ENCODE measurements around the gene MAGI2. TPM values are rescaled to one million over a fixed set of nuclear protein-coding genes. Genes with fewer than 3 reads are reported as not detected.

MAGI2 gene
- total RNA-seq, 1 donor from 2014 or later: 11.4 TPM

DNA sequence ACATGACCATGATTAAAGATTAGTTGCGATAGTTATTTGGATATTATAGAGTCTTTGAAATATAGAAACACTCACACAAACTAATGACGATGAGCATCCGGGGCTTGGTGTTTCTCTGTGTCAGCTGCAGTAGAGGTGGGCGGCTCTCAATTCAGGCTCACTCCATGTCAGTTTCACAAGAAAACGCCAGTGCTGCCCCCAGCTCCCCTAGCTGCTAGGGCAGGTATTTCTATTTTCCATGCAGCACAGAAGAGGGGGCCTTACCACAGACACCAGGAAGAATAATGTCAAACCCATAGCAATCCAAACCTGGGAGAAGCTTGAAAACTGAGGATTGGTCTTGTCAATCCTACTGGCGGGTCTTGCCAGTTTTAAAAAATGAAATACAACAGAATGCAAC lies 1457.8 kb downstream of the MAGI2 start:
- no peak for DNase-seq (ENCODE audit: low spot score, unreplicated experiment)
- H3K27ac Mint-ChIP-seq: no peak overlapping the region
- H3K4me1 Mint-ChIP-seq (ENCODE audit: low read depth): no peaks in the 10 kb centered on the region
- H3K4me3 Mint-ChIP-seq (ENCODE audit: low read depth): no peak overlapping the region
- TF ChIP-seq, protein P1, sequence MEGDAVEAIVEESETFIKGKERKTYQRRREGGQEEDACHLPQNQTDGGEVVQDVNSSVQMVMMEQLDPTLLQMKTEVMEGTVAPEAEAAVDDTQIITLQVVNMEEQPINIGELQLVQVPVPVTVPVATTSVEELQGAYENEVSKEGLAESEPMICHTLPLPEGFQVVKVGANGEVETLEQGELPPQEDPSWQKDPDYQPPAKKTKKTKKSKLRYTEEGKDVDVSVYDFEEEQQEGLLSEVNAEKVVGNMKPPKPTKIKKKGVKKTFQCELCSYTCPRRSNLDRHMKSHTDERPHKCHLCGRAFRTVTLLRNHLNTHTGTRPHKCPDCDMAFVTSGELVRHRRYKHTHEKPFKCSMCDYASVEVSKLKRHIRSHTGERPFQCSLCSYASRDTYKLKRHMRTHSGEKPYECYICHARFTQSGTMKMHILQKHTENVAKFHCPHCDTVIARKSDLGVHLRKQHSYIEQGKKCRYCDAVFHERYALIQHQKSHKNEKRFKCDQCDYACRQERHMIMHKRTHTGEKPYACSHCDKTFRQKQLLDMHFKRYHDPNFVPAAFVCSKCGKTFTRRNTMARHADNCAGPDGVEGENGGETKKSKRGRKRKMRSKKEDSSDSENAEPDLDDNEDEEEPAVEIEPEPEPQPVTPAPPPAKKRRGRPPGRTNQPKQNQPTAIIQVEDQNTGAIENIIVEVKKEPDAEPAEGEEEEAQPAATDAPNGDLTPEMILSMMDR (IDR thresholded peaks at IDR 0.05; ENCODE audit: unreplicated experiment): peak; percentile 38
- no peaks in the 10 kb centered on the region for H3K27me3 Mint-ChIP-seq
- no peaks in the 10 kb centered on the region for H3K36me3 Mint-ChIP-seq (ENCODE audit: insufficient read depth)
- peaks cover 5% of the 10 kb centered on the region for H3K9me3 Mint-ChIP-seq (ENCODE audit: low read depth)

DNA sequence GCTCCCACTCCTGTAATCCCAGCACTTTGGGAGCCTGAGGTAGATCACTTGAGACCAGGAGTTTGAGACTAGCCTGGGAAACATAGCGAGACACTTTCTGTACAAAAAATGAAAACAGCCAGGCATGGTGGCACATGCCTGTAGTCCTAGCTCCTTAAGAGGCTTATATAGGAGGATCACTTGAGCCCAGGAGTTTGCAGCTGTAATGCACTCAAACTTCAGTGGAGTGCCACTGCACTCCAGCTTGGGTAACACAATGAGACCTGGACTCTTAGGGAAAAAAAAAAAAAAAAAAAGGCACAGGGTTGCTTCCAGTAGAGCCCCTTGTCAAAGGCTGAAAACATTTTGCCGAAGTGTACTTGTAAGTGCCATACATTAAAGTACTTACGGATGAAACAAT lies 1459.6 kb downstream of the MAGI2 start:
- H3K36me3 Mint-ChIP-seq (ENCODE audit: insufficient read depth): no peaks in the 10 kb centered on the region
- DNase-seq (ENCODE audit: low spot score, unreplicated experiment): no peak
- no peak overlapping the region for H3K4me3 Mint-ChIP-seq (ENCODE audit: low read depth)
- no peak overlapping the region for H3K27ac Mint-ChIP-seq
- TF ChIP-seq, protein P1 (IDR thresholded peaks at IDR 0.05; ENCODE audit: unreplicated experiment): no peak
- H3K9me3 Mint-ChIP-seq (ENCODE audit: low read depth): peaks cover 8% of the 10 kb centered on the region
- H3K4me1 Mint-ChIP-seq (ENCODE audit: low read depth): peaks cover 2% of the 10 kb centered on the region
- no peaks in the 10 kb centered on the region for H3K27me3 Mint-ChIP-seq

DNA sequence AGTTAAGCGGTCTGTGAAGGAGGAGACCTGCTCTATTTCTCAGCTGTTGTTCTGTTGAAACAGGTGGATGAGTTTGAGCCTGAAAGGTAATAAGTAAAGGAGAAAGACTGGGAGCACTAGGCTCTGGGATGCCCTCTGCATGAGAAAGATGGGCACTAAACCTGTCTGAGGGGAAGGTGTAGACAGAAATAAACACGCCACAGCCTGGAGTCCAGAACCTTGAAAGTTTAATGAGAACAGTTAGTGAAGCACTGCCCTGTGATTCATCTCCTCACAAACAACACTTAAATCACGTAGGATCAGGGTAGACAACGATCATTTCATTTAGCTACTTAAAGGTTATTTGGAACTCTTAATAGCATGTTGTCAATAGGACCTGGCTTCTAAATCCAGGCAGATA lies 1461.8 kb downstream of the MAGI2 start:
- H3K9me3 Mint-ChIP-seq (ENCODE audit: low read depth): peaks cover 15% of the 10 kb centered on the region
- H3K27me3 Mint-ChIP-seq: no peaks in the 10 kb centered on the region
- H3K4me1 Mint-ChIP-seq (ENCODE audit: low read depth): peaks cover 2% of the 10 kb centered on the region
- no peak overlapping the region for H3K4me3 Mint-ChIP-seq (ENCODE audit: low read depth)
- TF ChIP-seq, protein P1 (IDR thresholded peaks at IDR 0.05; ENCODE audit: unreplicated experiment): no peak
- DNase-seq (ENCODE audit: low spot score, unreplicated experiment): no peak
- no peak overlapping the region for H3K27ac Mint-ChIP-seq
- H3K36me3 Mint-ChIP-seq (ENCODE audit: insufficient read depth): no peaks in the 10 kb centered on the region

DNA sequence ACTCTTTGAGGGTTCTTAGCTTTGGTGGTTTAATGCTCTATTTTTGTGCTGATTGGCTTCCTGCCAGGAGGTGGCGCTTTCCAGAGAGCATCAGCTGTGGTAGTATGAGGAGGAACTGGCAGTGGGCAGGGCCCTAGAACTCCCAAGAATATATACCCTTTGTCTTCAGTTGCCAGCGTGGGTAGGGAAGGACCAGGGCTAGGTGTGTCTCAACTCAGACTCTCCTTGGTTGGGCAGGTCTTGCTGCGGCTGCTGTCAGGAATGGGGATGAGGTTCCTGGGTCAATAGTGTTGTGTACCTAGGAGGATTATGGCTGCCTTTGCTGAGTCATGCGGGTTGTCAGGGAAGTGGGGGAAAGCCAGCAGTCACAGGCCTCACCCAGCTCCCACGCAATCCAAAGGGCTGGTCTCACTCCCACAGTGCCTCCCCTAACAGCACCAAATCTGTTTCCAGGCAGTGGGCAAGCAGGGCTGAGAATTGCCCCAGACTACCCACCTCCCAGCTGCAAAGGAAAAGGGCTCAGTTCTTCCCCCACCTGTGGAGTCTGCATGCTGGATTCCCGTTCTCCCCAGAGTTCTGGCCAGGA lies 1463.4 kb downstream of the MAGI2 start:
- Mint-ChIP-seq H3K4me1 (ENCODE audit: low read depth) (peaks cover 2% of the 10 kb centered on the region), H3K4me3 (ENCODE audit: low read depth) (no peak overlapping the region), H3K27me3 (no peaks in the 10 kb centered on the region), H3K27ac (peak overlapping the region; percentile 69), H3K9me3 (ENCODE audit: low read depth) (peaks cover 15% of the 10 kb centered on the region), H3K36me3 (ENCODE audit: insufficient read depth) (no peaks in the 10 kb centered on the region)
- TF ChIP-seq, protein P1 (IDR thresholded peaks at IDR 0.05; ENCODE audit: unreplicated experiment): peak; percentile 33
- DNase-seq (ENCODE audit: low spot score, unreplicated experiment): no peak

DNA sequence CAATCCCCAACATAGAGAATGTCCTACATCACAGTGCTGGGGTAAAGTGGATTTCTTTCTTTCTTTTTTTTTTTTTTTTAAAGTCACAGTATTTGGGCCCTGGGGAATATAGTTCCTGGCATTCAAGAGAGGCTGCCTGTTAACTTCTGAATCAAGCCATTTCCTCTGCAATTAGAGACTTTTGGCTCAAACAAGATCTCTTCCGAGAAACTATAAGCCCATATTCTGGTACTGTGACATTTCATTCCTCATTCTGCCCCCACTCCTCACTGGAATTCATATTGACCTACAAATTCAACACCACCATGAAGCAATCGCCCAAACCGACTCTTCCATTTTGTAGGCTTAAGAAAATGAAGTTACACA lies 1467.5 kb downstream of the MAGI2 start:
- H3K27me3 Mint-ChIP-seq: no peaks in the 10 kb centered on the region
- H3K9me3 Mint-ChIP-seq (ENCODE audit: low read depth): peaks cover 15% of the 10 kb centered on the region

More for the DNA sequence above, 1467.5 kb downstream of the MAGI2 start:
- H3K4me1 Mint-ChIP-seq (ENCODE audit: low read depth): peaks cover 2% of the 10 kb centered on the region
- TF ChIP-seq, protein P1 (IDR thresholded peaks at IDR 0.05; ENCODE audit: unreplicated experiment): no peak
- DNase-seq (ENCODE audit: low spot score, unreplicated experiment): no peak
- H3K27ac Mint-ChIP-seq: no peak overlapping the region
- H3K4me3 Mint-ChIP-seq (ENCODE audit: low read depth): no peak overlapping the region
- no peaks in the 10 kb centered on the region for H3K36me3 Mint-ChIP-seq (ENCODE audit: insufficient read depth)
